ENCODE results near the gene KCMF1. TPM values are rescaled to one million over a fixed set of nuclear protein-coding genes. Genes with fewer than 3 reads are reported as not detected.
A peak's percentile ranks its signal among the peaks of the same experiment; 100 is the strongest.

KCMF1 gene
- total RNA-seq, 4 donors from 2014 or later: 35.6 to 50.8 (median 44.5) TPM

- DNase-seq: no peak
- no peak for TF ChIP-seq POLR2A (IDR thresholded peaks at IDR 0.05)
- TF ChIP-seq, protein P1, sequence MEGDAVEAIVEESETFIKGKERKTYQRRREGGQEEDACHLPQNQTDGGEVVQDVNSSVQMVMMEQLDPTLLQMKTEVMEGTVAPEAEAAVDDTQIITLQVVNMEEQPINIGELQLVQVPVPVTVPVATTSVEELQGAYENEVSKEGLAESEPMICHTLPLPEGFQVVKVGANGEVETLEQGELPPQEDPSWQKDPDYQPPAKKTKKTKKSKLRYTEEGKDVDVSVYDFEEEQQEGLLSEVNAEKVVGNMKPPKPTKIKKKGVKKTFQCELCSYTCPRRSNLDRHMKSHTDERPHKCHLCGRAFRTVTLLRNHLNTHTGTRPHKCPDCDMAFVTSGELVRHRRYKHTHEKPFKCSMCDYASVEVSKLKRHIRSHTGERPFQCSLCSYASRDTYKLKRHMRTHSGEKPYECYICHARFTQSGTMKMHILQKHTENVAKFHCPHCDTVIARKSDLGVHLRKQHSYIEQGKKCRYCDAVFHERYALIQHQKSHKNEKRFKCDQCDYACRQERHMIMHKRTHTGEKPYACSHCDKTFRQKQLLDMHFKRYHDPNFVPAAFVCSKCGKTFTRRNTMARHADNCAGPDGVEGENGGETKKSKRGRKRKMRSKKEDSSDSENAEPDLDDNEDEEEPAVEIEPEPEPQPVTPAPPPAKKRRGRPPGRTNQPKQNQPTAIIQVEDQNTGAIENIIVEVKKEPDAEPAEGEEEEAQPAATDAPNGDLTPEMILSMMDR (IDR thresholded peaks at IDR 0.05): no peak
- intact Hi-C loops (cut with DNase I): no loop called here
- peak overlapping the region in 2 of 4 donors; percentile 18 to 49 for H3K27ac ChIP-seq
- WGBS, 2 donors: 20 to 28% methylated on average over 2 of the region's 2 CpGs
- no peaks in the 10 kb centered on the region for H3K27me3 ChIP-seq
- H3K36me3 ChIP-seq: no peaks in the 10 kb centered on the region
- H3K4me1 ChIP-seq: peaks cover 0 to 84% (median 23%) of the 10 kb centered on the region in 3 donors
- H3K9me3 ChIP-seq: no peaks in the 10 kb centered on the region
- H3K4me3 ChIP-seq: no peak overlapping the region
Measured at GRCh38 chr2:84991404-84992160, 20.6 kb downstream of the KCMF1 start.

GRCh38 chr2:84995826-84996225 lies 24.9 kb downstream of the KCMF1 start:
- no peak overlapping the region for H3K4me3 ChIP-seq
- no peak for DNase-seq
- H3K9me3 ChIP-seq: no peaks in the 10 kb centered on the region
- H3K27ac ChIP-seq: no peak overlapping the region
- TF ChIP-seq POLR2A (IDR thresholded peaks at IDR 0.05): no peak
- TF ChIP-seq, protein P1 (IDR thresholded peaks at IDR 0.05): no peak
- WGBS, 2 donors: 71 to 81% methylated on average over 2 of the region's 2 CpGs
- H3K4me1 ChIP-seq: peaks cover 0 to 66% (median 17%) of the 10 kb centered on the region in 3 donors
- H3K27me3 ChIP-seq: no peaks in the 10 kb centered on the region
- H3K36me3 ChIP-seq: no peaks in the 10 kb centered on the region
- intact Hi-C loops (cut with DNase I): no loop called here

DNA sequence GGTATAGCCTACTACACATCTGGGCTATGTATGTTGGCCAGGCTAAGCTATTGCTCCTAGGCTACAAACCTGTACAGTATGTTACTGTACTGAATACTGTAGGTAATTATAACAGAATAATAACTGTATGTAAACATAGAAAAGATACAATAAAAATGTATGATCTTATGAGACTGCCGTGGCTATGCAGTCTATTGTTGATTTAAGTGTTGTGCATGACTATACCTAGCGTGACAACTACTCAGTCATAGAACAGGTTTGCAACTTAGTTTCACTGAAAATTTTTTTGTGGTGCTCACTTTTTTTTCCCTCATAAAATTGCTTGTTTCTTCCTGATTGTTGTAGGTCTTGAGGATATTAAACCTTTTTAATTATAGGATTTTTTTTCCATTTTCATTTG lies 25.9 kb downstream of the KCMF1 start:
- H3K36me3 ChIP-seq: no peaks in the 10 kb centered on the region
- WGBS, 2 donors: 51 to 75% methylated on average over 2 of the region's 2 CpGs
- no peak for TF ChIP-seq POLR2A (IDR thresholded peaks at IDR 0.05)
- TF ChIP-seq, protein P1 (IDR thresholded peaks at IDR 0.05): no peak
- H3K4me1 ChIP-seq: peaks cover 0 to 66% (median 10%) of the 10 kb centered on the region in 3 donors
- H3K27me3 ChIP-seq: no peaks in the 10 kb centered on the region
- H3K4me3 ChIP-seq: no peak overlapping the region
- intact Hi-C loops (cut with DNase I): no loop called here
- no peaks in the 10 kb centered on the region for H3K9me3 ChIP-seq
- H3K27ac ChIP-seq: peak overlapping the region in 2 of 4 donors; percentile 24 to 41
- no peak for DNase-seq

DNA sequence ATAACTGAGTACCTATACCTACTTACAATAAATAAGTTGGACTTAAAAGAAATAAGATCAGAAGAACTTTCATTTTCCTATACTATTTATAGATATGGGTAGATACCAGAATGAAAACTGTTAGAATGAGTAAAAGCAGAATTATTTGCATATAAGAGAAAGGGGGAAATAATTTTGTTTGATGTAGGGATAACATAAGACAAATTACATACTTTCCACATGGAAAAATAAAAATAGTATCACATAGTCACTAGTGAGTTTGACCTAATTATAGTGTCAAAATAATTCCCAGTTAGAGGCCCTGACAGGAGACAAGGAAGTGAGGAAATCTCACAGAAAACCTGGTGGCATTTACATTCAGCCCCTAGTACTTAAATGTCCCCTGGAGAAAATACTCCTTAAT lies 28.6 kb downstream of the KCMF1 start:
- no peak for DNase-seq
- no peaks in the 10 kb centered on the region for H3K9me3 ChIP-seq
- no peaks in the 10 kb centered on the region for H3K27me3 ChIP-seq
- H3K27ac ChIP-seq: no peak overlapping the region
- intact Hi-C loops (cut with DNase I): no loop called here
- H3K4me3 ChIP-seq: no peak overlapping the region
- no peak for TF ChIP-seq POLR2A (IDR thresholded peaks at IDR 0.05)
- TF ChIP-seq, protein P1 (IDR thresholded peaks at IDR 0.05): no peak
- H3K4me1 ChIP-seq: peaks cover 0 to 76% (median 10%) of the 10 kb centered on the region in 3 donors
- H3K36me3 ChIP-seq: peaks cover 0 to 2% (median 0%) of the 10 kb centered on the region in 3 donors

DNA sequence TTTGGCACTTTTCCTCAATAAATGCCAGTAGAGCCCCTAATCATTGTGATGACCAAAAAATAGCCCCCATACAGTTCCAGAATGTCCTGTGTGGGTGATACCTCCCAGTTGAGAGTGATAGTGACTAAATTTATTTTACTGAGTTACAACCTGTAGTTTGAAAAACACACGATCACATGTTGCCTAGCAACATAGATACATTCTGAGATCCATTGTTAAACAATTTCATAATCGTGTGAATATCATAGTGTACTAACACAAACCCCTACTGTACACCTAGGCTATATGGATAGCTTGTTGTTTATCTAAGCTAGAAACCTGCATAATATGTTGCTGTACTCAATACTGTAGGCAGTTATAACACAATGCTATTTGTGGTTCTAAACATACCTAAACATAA lies 30.6 kb downstream of the KCMF1 start:
- Histone ChIP-seq H3K36me3 (peaks cover 0 to 10% (median 0%) of the 10 kb centered on the region in 3 donors), H3K27me3 (no peaks in the 10 kb centered on the region), H3K27ac (no peak overlapping the region), H3K4me1 (peaks cover 0 to 71% (median 0%) of the 10 kb centered on the region in 3 donors), H3K9me3 (no peaks in the 10 kb centered on the region), H3K4me3 (no peak overlapping the region)
- intact Hi-C loops (cut with DNase I): no loop called here
- 14 to 43% methylated on average over 2 of the region's 2 CpGs for WGBS, 2 donors
- TF ChIP-seq, protein P1 (IDR thresholded peaks at IDR 0.05): no peak
- TF ChIP-seq POLR2A (IDR thresholded peaks at IDR 0.05): no peak
- DNase-seq: no peak
